ENCODE data around the gene BRDT.

The BRDT gene

DNA sequence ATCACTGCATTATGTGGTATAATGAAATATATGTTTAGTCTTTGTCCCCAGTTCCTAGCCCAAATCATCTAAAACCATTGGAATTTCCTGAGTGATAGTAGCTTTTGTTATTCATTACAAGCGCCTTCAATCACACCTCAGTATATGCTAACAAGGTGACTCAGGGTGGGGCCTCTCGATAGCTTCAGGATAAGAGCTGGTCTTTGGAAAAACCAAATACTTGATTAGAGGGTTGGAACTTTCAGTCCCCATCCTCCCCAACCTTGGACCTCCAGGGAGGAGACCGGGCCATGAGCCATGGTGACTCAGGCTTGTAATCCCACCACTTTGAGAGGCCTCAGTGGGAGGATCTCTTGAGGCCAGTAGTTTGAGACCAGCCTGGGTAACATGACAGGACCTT is 5.1 kb upstream of the BRDT start:
- intact Hi-C loops (cut with micrococcal nuclease) = no loop called here

DNA sequence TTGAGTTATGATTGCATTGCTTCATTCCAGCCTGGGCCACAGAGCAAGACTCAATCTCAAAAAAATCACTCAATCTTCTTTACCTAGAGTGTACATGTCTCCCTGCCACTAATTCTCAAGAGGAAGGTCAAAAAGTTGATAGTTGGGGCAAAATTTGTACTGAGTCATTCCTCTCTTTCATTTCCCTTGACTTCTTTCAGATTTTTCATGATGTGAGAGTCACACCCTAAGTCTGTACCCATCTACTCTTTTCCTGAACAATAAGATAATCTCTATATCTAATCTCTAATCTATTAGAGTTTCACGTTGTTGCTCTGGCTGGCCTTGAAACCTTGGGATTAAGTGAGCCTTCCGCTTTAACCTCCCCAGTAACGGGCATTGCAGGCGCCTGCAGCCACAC is 1.1 kb upstream of the BRDT start:
- intact Hi-C loops (cut with micrococcal nuclease) = no loop called here

More for the DNA sequence above, 5.1 kb upstream of the BRDT start:
- Mint-ChIP-seq H3K27me3 (no peaks in the 10 kb centered on the region), H3K36me3 (ENCODE audit: low read depth) (no peaks in the 10 kb centered on the region), H3K27ac (no peak overlapping the region), H3K4me1 (ENCODE audit: low read depth) (no peaks in the 10 kb centered on the region), H3K4me3 (no peak overlapping the region), H3K9me3 (no peaks in the 10 kb centered on the region)

DNA sequence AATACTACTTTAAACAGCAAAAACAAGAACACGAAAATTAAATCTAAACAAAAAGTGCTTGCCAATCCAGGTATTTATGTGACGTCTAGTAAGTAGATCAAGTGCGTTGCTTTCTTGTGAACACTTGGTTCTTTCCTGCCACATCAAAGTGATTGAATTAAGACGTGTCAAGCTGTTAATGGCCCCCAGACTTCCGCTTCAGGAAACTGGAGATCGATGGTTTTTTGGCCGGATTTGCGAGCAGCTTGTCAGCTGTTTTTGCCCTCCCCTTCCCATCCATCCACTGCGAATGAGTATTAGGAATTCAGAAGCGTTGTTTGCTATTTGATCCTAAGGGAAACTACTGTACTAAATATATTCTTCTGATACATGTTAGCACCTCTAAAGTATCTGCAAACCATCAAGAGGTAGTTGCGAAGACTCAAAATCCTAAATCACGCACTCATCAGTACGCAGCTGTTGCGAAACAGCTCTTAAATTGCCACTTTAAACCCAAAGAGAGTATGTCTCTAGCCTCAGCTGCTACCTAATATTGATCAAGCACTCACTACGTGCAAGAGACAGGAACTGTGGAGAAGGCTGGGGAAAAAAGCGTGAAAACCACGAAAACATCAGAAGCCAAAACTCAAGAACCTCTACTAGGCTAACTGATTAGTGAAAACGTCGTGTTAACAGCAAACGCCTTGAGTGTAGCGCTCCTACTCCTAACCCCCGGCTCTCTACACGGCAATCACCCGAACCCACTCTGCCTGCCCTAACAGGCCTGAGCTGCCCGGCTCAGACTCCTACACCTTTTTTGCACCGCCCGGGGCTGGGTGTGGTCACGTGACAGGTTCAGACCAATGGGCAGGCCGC is 473 bp upstream of the BRDT start:
- Mint-ChIP-seq H3K27me3 (no peaks in the 10 kb centered on the region), H3K9me3 (peaks cover 5% of the 10 kb centered on the region), H3K4me3 (no peak overlapping the region), H3K4me1 (ENCODE audit: low read depth) (no peaks in the 10 kb centered on the region), H3K27ac (no peak overlapping the region), H3K36me3 (ENCODE audit: low read depth) (no peaks in the 10 kb centered on the region)
- intact Hi-C loops (cut with micrococcal nuclease) = no loop called here

More for the DNA sequence above, 1.1 kb upstream of the BRDT start:
- H3K36me3 Mint-ChIP-seq (ENCODE audit: low read depth) = no peaks in the 10 kb centered on the region
- no peaks in the 10 kb centered on the region for H3K27me3 Mint-ChIP-seq
- H3K9me3 Mint-ChIP-seq = peaks cover 5% of the 10 kb centered on the region
- no peak overlapping the region for H3K4me3 Mint-ChIP-seq
- H3K27ac Mint-ChIP-seq = no peak overlapping the region
- no peaks in the 10 kb centered on the region for H3K4me1 Mint-ChIP-seq (ENCODE audit: low read depth)

DNA sequence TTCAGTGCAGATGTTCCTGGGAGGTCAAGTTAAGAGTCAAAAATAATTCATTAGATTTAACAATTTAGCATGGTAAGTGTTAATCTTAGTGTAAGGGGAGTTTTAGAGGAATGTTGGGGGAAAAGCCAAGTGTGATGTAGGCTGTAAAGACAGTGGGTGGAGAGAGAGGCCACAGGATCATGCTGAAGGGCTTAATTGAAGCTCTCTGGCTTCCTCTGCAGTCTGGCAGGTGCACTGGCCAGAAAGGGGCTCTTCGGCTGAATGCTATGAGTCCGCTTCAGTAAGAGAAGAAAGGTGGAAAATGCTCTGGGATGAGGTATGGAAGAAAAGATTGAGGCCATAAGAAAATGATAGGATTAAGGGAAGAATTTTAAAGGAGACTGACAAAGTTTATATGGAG is 3.0 kb downstream of the BRDT start:
- Mint-ChIP-seq H3K4me3 (no peak overlapping the region), H3K27ac (no peak overlapping the region), H3K4me1 (ENCODE audit: low read depth) (no peaks in the 10 kb centered on the region), H3K36me3 (ENCODE audit: low read depth) (no peaks in the 10 kb centered on the region), H3K27me3 (no peaks in the 10 kb centered on the region), H3K9me3 (peaks cover 5% of the 10 kb centered on the region)
- intact Hi-C loops (cut with micrococcal nuclease) = no loop called here

DNA sequence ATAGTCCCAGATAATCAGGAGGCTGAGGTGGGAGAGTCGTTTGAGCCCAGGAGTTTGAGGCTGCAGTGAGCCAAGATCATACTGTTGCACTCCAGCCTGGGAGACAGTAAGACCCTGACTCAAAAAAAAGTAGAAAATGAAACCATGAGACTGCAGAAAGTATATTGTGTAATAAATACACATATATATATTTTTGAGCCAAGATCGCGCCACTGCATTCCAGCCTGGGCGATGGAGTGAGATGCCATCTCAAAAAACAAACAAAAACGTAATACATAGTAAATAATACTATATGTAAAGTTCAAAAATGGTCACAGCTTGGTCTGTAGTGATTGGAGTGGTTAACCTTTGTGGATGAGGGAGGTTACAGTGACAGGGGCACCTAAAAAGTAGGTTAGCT is 9.7 kb downstream of the BRDT start:
- H3K9me3 Mint-ChIP-seq = no peaks in the 10 kb centered on the region
- H3K4me3 Mint-ChIP-seq = no peak overlapping the region
- no peaks in the 10 kb centered on the region for H3K4me1 Mint-ChIP-seq (ENCODE audit: low read depth)
- H3K36me3 Mint-ChIP-seq (ENCODE audit: low read depth) = no peaks in the 10 kb centered on the region
- intact Hi-C loops (cut with micrococcal nuclease) = no loop called here
- no peak overlapping the region for H3K27ac Mint-ChIP-seq
- H3K27me3 Mint-ChIP-seq = no peaks in the 10 kb centered on the region

DNA sequence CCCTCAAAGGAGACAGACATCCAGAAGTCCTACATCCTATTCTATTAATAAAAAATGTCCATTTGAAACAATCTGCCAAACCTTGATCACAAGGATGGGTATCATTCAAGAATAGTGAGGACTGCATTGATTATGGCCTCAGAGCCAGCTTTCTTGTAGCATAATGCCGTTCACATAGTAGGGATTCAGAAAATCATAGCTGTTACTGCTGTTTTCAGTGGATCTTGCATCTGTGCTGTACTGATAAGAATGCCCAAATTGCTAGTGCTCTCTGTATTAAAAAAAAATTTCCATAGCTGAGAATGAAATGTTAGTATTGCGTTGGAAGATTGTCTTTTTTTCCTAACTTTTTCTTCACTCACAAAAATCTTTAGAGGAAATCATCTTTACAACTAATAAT is 19.1 kb downstream of the BRDT start:
- H3K4me1 Mint-ChIP-seq (ENCODE audit: low read depth) = no peaks in the 10 kb centered on the region
- intact Hi-C loops (cut with micrococcal nuclease) = no loop called here
- H3K4me3 Mint-ChIP-seq = no peak overlapping the region
- no peak overlapping the region for H3K27ac Mint-ChIP-seq
- no peaks in the 10 kb centered on the region for H3K27me3 Mint-ChIP-seq
- no peaks in the 10 kb centered on the region for H3K9me3 Mint-ChIP-seq
- no peaks in the 10 kb centered on the region for H3K36me3 Mint-ChIP-seq (ENCODE audit: low read depth)

DNA sequence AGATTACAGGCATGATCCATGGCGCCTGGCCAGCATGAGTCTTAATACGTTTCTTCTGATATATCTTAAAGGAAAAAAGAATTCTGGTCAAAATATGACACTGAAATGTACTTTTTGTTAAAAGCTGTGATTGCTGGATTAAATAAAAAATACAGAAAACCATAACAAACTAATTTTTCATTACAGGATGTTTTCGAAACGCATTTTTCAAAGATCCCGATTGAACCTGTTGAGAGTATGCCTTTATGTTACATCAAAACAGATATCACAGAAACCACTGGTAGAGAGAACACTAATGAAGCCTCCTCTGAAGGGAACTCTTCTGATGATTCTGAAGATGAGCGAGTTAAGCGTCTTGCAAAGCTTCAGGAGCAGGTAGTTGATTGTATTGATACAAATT is 30.2 kb downstream of the BRDT start:
- H3K27me3 Mint-ChIP-seq = peaks cover 1% of the 10 kb centered on the region
- no peak overlapping the region for H3K27ac Mint-ChIP-seq
- intact Hi-C loops (cut with micrococcal nuclease) = no loop called here
- no peaks in the 10 kb centered on the region for H3K4me1 Mint-ChIP-seq (ENCODE audit: low read depth)
- no peak overlapping the region for H3K4me3 Mint-ChIP-seq
- no peaks in the 10 kb centered on the region for H3K36me3 Mint-ChIP-seq (ENCODE audit: low read depth)
- H3K9me3 Mint-ChIP-seq = no peaks in the 10 kb centered on the region

DNA sequence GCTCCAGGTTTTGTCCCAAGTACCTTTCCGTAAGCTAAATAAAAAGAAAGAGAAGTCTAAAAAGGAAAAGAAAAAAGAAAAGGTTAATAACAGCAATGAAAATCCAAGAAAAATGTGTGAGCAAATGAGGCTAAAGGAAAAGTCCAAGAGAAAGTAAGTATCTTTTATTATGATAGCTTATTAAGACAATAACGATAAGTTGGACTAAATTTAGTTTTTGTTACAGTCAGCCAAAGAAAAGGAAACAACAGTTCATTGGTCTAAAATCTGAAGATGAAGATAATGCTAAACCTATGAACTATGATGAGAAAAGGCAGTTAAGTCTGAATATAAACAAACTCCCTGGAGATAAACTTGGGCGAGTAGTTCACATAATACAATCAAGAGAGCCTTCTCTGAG is 31.5 kb downstream of the BRDT start:
- Mint-ChIP-seq H3K4me3 (no peak overlapping the region), H3K36me3 (ENCODE audit: low read depth) (no peaks in the 10 kb centered on the region), H3K27ac (no peak overlapping the region), H3K27me3 (peaks cover 1% of the 10 kb centered on the region), H3K4me1 (ENCODE audit: low read depth) (no peaks in the 10 kb centered on the region), H3K9me3 (no peaks in the 10 kb centered on the region)
- intact Hi-C loops (cut with micrococcal nuclease) = no loop called here

DNA sequence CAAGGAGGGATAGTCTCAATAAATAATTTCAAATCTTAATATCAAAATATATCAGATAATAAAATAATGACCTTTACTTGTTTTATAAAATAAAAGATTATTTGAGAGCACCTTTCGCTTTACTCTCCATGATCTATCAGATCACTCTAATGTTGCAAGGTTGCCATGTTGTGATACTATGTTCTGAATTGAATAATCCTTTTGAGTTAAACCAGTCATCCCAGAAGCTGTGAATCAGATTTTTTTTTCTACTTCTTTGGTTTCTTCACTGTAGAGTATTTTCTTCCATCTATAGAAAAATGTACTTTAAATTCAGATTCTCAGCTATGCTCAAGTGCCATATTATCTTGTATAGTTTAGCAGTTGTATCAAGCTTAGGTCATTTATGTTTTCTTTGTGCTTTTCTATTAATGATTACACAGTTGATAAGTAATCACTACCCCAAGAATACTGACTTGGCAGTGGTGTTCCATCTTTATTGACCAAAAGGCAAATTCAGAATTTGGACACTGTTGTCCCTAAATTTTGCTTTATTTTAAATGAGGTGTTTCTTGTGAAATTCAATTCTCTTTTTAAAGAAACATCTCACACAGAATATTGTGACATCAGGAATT is 32.9 kb downstream of the BRDT start:
- H3K9me3 Mint-ChIP-seq = no peaks in the 10 kb centered on the region
- H3K27me3 Mint-ChIP-seq = peaks cover 1% of the 10 kb centered on the region
- H3K27ac Mint-ChIP-seq = no peak overlapping the region
- H3K4me3 Mint-ChIP-seq = no peak overlapping the region
- H3K4me1 Mint-ChIP-seq (ENCODE audit: low read depth) = no peaks in the 10 kb centered on the region
- H3K36me3 Mint-ChIP-seq (ENCODE audit: low read depth) = no peaks in the 10 kb centered on the region
- intact Hi-C loops (cut with micrococcal nuclease) = no loop called here

DNA sequence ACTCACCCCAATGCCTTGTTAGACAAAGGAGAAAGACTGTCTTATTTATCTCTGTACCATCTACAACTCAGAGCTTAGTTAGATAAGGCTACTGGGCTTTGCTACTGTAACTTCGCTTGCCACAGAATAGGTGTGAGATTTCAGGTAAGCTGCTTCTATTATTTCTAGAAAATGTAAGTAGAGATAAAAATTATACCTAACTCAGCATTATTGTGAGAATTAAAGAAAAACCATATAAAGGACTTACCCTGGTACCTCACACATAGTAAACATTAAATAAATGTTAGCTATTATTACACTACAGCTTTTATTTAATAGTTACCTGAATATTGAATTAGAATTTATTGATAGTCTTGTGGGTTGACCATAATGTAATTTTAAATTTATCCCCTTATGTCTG is 44.1 kb downstream of the BRDT start:
- Mint-ChIP-seq H3K27me3 (no peaks in the 10 kb centered on the region), H3K9me3 (no peaks in the 10 kb centered on the region), H3K4me3 (no peak overlapping the region), H3K27ac (no peak overlapping the region), H3K36me3 (ENCODE audit: low read depth) (no peaks in the 10 kb centered on the region), H3K4me1 (ENCODE audit: low read depth) (no peaks in the 10 kb centered on the region)
- intact Hi-C loops (cut with micrococcal nuclease) = loop anchor here (10.0 kb wide), 1 partner anchor 632 kb away; no protein-coding TSS in a partner anchor

DNA sequence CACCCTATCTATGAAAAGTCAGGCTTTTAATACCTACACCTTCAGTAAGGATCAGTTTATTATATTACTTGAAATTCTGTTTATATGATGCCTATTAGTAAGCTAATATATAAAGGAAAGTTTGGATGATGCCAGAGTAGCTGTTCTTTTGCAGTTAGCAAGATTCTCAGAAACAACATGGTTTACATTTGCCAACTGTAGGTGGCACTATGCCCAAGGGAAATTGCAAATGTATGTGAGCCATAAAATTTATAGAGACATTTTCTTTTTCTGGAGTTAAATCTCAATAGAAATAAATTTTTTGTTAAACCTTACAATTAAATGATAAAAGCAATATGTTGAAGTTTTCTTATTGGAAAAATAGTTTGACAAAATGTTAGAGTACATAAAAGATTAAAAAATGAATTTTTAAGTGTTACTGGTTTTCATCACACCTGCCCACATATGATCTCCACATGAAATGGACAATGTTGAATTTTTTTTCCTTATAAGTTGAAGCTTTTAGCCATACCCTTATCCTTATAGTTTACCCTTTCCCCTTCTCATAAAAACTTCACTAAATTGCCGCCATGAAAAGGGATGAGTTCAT is 48.5 kb downstream of the BRDT start:
- Mint-ChIP-seq H3K27ac (no peak overlapping the region), H3K36me3 (ENCODE audit: low read depth) (no peaks in the 10 kb centered on the region)
- intact Hi-C loops (cut with micrococcal nuclease) = loop anchor here (1.0 to 10.0 kb wide), 2 partner anchors 294 to 627 kb away; no protein-coding TSS in a partner anchor

DNA sequence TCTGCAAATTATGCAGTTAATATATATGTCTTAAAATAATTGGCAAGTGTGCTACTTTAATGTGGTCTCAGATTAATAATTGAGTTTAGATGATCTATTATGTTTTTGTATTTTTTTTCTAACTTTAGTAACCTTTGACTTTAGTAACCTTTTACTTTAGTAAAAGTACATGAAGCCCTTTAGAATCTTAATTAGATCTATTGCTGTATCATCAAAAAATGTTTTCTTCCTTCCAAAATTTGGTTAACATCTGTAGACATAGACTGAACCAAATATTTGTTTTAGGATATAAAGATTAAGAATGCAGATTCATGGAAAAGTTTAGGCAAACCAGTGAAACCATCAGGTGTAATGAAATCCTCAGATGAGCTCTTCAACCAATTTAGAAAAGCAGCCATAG is 54.9 kb downstream of the BRDT start:
- H3K27me3 Mint-ChIP-seq = no peaks in the 10 kb centered on the region
- no peak overlapping the region for H3K4me3 Mint-ChIP-seq
- H3K9me3 Mint-ChIP-seq = no peaks in the 10 kb centered on the region
- H3K4me1 Mint-ChIP-seq (ENCODE audit: low read depth) = no peaks in the 10 kb centered on the region
- intact Hi-C loops (cut with micrococcal nuclease) = no loop called here
- no peak overlapping the region for H3K27ac Mint-ChIP-seq
- H3K36me3 Mint-ChIP-seq (ENCODE audit: low read depth) = no peaks in the 10 kb centered on the region

More for the DNA sequence above, 48.5 kb downstream of the BRDT start:
- H3K9me3 Mint-ChIP-seq = no peaks in the 10 kb centered on the region
- H3K4me3 Mint-ChIP-seq = no peak overlapping the region
- no peaks in the 10 kb centered on the region for H3K27me3 Mint-ChIP-seq
- no peaks in the 10 kb centered on the region for H3K4me1 Mint-ChIP-seq (ENCODE audit: low read depth)

DNA sequence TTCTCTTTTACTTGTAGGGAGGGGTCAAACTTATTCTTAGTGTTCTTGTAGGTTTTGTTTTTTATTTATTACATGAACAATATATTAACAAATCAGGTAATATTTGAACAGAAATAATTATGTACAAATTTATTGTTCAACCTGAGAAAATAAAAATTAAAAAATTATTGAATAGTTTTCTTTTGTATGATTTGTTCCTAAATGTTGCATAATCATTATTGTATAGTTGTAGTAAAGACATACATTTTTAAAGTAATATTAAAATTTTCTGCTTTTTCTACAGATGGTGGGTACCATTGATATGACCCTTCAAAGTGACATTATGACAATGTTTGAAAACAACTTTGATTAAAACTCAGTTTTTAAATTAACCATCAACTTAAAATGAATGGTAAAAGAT is 64.7 kb downstream of the BRDT start:
- Mint-ChIP-seq H3K9me3 (no peaks in the 10 kb centered on the region), H3K4me1 (ENCODE audit: low read depth) (no peaks in the 10 kb centered on the region)
- intact Hi-C loops (cut with micrococcal nuclease) = no loop called here

DNA sequence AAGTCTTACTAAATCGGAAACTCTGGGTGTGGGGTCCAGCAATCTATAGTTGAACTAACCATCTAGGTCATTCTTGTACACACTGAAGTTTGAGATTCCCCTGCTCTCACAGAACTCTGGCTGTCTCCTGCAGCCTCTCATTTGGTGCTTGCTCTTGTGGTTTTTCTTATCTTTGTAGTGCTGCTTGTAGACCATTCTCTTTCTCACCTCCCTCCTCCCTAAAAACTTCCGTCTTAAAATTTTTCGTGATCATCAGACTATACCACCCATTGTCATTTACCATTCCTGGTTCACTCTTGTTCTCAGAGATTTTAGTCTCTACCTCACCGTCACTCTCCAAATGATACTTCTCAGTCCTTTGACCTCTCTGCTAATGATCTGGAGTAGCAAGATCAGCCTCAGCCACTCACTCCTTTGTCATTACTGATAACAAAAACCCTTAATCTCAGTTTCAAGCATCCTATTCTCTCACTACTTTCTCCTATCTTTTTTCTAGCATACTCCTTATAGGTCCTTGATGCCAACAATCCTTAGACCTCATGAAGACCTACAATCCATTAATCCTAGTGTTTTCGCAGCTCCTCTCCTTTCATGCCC is 67.6 kb downstream of the BRDT start:
- intact Hi-C loops (cut with micrococcal nuclease) = no loop called here
- H3K36me3 Mint-ChIP-seq (ENCODE audit: low read depth) = no peaks in the 10 kb centered on the region
- no peaks in the 10 kb centered on the region for H3K9me3 Mint-ChIP-seq
- no peaks in the 10 kb centered on the region for H3K4me1 Mint-ChIP-seq (ENCODE audit: low read depth)
- H3K4me3 Mint-ChIP-seq = no peak overlapping the region
- H3K27me3 Mint-ChIP-seq = peaks cover 4% of the 10 kb centered on the region
- no peak overlapping the region for H3K27ac Mint-ChIP-seq

More for the DNA sequence above, 64.7 kb downstream of the BRDT start:
- peaks cover 4% of the 10 kb centered on the region for H3K27me3 Mint-ChIP-seq
- H3K36me3 Mint-ChIP-seq (ENCODE audit: low read depth) = no peaks in the 10 kb centered on the region
- no peak overlapping the region for H3K4me3 Mint-ChIP-seq
- H3K27ac Mint-ChIP-seq = no peak overlapping the region
